H1 (cell line): ENCODE results near the gene GRIK4. TPM values are rescaled to one million over a fixed set of nuclear protein-coding genes. Genes with fewer than 3 reads are reported as not detected.

Experiments used
- BRCA1 ChIP-seq: IDR thresholded peaks from 2 replicates; pipeline ENCODE4 v1.6.1; 2012; ENCODE audit warnings: low read depth, low read length, improper control_type of control experiment
- GABPA ChIP-seq: IDR thresholded peaks from 2 replicates; pipeline ENCODE4 v1.6.1; 2011; ENCODE audit warnings: mild to moderate bottlenecking, low read length, moderate library complexity, borderline replicate concordance; ENCODE audit not compliant: insufficient read depth
- SAP30 ChIP-seq: fragments of 300-600 bp; sonication (generic); IDR thresholded peaks from 2 replicates; pipeline ENCODE4 v1.7.1; 2012; ENCODE audit warnings: low read length, moderate library complexity, mild to moderate bottlenecking, inconsistent platforms; ENCODE audit not compliant: insufficient read depth, insufficient replicate concordance
- SIN3A ChIP-seq, 2 experiments: IDR thresholded peaks in 1 of 2; conservative IDR thresholded peaks in 1 of 2; 2 replicates each; pipeline ENCODE4 v1.6.1; 2011 to 2012; ENCODE audit warnings: low read length in 2 of 2, improper control_type of control experiment in 1 of 2, low read depth in 1 of 2, mild to moderate bottlenecking in 1 of 2
- SP4 ChIP-seq: IDR thresholded peaks from 2 replicates; pipeline ENCODE4 v1.6.1; 2012; ENCODE audit warnings: low read length, inconsistent platforms
- SRF ChIP-seq: IDR thresholded peaks from 2 replicates; pipeline ENCODE4 v1.6.1; 2011; ENCODE audit warnings: mild to moderate bottlenecking, low read depth, low read length, moderate library complexity
- TAF1 ChIP-seq: IDR thresholded peaks from 2 replicates; pipeline ENCODE4 v1.6.1; 2011; ENCODE audit warnings: mild to moderate bottlenecking, low read depth, low read length
- polyA plus RNA-seq, 7 experiments: library from polyadenylated mRNA; depleted of rRNA in 3 of 7; stranded (reverse) in 5 of 7; unstranded in 2 of 7; fragments of >200 nt in 5 of 7; fragments of 200-250 nt in 2 of 7; gene quantifications; 1 replicate in 5 of 7; 2 replicates in 1 of 7; 4 replicates in 1 of 7; pipeline versions ENCODE4 v1.2.1 to v1.2.3, GENCODE V29; 2011 to 2013; ENCODE audit warnings: missing spikeins in 2 of 7, mixed read lengths in 2 of 7
- total RNA-seq: library from RNA; stranded (reverse); fragmentation: NEBNext Ultra II Directional; extraction: Animal tissue kit (Norgen Biotek cat#: 25700); gene quantifications from 2 replicates; pipeline ENCODE4 v1.2.1, GENCODE V29; 2021
- TF ChIP-seq, protein P1 (sequence below): fragments of 300-600 bp; sonication (generic); IDR thresholded peaks from 2 replicates; pipeline ENCODE4 v1.7.1; 2012; ENCODE audit warnings: low read length, moderate library complexity, mild to moderate bottlenecking, inconsistent platforms; ENCODE audit not compliant: insufficient replicate concordance

Gene GRIK4
- total and polyA plus RNA-seq, 2 of the 8 experiments (the other 6 are each of a cell fraction or from before 2014, with no cell fraction given), result 1.2 to 2.9 TPM

DNA sequence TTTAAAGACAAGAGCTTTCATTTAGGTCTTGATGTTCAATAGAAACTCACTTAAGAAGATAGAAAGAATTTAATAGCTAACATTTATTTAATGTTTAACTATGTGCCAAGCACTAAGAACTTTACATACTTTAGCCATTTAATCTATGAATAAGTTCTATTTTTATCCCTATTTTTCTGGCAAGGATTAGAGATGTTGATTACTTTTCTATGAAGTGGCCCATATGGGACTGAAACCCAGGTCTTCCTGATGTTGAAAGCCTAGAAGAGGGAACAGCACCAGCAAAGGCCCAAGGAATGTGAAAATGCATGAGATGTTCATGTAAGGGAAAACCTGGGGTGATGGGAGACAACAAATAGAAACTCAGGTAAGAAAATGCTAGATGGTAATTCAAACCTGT lies 497.0 kb downstream of the GRIK4 start (continued):
- TF ChIP-seq, protein P1, sequence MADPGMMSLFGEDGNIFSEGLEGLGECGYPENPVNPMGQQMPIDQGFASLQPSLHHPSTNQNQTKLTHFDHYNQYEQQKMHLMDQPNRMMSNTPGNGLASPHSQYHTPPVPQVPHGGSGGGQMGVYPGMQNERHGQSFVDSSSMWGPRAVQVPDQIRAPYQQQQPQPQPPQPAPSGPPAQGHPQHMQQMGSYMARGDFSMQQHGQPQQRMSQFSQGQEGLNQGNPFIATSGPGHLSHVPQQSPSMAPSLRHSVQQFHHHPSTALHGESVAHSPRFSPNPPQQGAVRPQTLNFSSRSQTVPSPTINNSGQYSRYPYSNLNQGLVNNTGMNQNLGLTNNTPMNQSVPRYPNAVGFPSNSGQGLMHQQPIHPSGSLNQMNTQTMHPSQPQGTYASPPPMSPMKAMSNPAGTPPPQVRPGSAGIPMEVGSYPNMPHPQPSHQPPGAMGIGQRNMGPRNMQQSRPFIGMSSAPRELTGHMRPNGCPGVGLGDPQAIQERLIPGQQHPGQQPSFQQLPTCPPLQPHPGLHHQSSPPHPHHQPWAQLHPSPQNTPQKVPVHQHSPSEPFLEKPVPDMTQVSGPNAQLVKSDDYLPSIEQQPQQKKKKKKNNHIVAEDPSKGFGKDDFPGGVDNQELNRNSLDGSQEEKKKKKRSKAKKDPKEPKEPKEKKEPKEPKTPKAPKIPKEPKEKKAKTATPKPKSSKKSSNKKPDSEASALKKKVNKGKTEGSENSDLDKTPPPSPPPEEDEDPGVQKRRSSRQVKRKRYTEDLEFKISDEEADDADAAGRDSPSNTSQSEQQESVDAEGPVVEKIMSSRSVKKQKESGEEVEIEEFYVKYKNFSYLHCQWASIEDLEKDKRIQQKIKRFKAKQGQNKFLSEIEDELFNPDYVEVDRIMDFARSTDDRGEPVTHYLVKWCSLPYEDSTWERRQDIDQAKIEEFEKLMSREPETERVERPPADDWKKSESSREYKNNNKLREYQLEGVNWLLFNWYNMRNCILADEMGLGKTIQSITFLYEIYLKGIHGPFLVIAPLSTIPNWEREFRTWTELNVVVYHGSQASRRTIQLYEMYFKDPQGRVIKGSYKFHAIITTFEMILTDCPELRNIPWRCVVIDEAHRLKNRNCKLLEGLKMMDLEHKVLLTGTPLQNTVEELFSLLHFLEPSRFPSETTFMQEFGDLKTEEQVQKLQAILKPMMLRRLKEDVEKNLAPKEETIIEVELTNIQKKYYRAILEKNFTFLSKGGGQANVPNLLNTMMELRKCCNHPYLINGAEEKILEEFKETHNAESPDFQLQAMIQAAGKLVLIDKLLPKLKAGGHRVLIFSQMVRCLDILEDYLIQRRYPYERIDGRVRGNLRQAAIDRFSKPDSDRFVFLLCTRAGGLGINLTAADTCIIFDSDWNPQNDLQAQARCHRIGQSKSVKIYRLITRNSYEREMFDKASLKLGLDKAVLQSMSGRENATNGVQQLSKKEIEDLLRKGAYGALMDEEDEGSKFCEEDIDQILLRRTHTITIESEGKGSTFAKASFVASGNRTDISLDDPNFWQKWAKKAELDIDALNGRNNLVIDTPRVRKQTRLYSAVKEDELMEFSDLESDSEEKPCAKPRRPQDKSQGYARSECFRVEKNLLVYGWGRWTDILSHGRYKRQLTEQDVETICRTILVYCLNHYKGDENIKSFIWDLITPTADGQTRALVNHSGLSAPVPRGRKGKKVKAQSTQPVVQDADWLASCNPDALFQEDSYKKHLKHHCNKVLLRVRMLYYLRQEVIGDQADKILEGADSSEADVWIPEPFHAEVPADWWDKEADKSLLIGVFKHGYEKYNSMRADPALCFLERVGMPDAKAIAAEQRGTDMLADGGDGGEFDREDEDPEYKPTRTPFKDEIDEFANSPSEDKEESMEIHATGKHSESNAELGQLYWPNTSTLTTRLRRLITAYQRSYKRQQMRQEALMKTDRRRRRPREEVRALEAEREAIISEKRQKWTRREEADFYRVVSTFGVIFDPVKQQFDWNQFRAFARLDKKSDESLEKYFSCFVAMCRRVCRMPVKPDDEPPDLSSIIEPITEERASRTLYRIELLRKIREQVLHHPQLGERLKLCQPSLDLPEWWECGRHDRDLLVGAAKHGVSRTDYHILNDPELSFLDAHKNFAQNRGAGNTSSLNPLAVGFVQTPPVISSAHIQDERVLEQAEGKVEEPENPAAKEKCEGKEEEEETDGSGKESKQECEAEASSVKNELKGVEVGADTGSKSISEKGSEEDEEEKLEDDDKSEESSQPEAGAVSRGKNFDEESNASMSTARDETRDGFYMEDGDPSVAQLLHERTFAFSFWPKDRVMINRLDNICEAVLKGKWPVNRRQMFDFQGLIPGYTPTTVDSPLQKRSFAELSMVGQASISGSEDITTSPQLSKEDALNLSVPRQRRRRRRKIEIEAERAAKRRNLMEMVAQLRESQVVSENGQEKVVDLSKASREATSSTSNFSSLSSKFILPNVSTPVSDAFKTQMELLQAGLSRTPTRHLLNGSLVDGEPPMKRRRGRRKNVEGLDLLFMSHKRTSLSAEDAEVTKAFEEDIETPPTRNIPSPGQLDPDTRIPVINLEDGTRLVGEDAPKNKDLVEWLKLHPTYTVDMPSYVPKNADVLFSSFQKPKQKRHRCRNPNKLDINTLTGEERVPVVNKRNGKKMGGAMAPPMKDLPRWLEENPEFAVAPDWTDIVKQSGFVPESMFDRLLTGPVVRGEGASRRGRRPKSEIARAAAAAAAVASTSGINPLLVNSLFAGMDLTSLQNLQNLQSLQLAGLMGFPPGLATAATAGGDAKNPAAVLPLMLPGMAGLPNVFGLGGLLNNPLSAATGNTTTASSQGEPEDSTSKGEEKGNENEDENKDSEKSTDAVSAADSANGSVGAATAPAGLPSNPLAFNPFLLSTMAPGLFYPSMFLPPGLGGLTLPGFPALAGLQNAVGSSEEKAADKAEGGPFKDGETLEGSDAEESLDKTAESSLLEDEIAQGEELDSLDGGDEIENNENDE, result no peak
- TF ChIP-seq BRCA1 (no peak), TAF1 (no peak), SRF (no peak), SP4 (no peak), SAP30 (no peak), GABPA (no peak), SIN3A (conservative IDR thresholded peaks at IDR 0.05 in 1 of 2, IDR thresholded peaks at IDR 0.05 in 1 of 2; ENCODE audit: low read depth in 1 of 2, low read length in 2 of 2) (no peak)
